ENCODE data around the gene FBXL7.

DNA sequence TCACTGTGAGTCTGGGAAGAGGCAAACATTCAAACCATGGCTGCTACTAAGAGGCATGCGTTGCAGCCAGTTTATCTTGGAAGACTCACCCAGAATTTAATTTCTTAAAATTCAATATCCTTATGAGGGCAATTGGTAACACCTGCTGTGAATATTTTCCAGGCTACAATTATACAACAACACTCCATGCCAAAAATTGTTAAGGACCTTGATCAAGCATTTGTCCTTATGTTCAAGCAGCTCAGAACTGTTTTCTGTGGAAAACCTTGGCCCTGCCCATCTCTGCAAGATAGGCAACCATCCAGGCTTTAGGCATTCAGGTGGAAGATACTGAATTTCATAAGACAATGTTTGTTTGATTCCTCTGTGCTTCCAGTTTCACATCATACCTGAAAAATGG, 327.8 kb downstream of the FBXL7 start:
- TF ChIP-seq, protein P1, sequence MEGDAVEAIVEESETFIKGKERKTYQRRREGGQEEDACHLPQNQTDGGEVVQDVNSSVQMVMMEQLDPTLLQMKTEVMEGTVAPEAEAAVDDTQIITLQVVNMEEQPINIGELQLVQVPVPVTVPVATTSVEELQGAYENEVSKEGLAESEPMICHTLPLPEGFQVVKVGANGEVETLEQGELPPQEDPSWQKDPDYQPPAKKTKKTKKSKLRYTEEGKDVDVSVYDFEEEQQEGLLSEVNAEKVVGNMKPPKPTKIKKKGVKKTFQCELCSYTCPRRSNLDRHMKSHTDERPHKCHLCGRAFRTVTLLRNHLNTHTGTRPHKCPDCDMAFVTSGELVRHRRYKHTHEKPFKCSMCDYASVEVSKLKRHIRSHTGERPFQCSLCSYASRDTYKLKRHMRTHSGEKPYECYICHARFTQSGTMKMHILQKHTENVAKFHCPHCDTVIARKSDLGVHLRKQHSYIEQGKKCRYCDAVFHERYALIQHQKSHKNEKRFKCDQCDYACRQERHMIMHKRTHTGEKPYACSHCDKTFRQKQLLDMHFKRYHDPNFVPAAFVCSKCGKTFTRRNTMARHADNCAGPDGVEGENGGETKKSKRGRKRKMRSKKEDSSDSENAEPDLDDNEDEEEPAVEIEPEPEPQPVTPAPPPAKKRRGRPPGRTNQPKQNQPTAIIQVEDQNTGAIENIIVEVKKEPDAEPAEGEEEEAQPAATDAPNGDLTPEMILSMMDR (IDR thresholded peaks at IDR 0.05; ENCODE audit: poor library complexity, severe bottlenecking) = no peak
- TF ChIP-seq EP300 (conservative IDR thresholded peaks at IDR 0.05; ENCODE audit: poor library complexity, severe bottlenecking) (no peak), TAF1 (IDR thresholded peaks at IDR 0.05; ENCODE audit: low read depth) (no peak), EZH2 (IDR thresholded peaks at IDR 0.05; ENCODE audit: borderline replicate concordance, insufficient read depth, low read length, poor library complexity, severe bottlenecking) (no peak), POLR2AphosphoS5 (IDR thresholded peaks at IDR 0.05) (no peak)
- TF ChIP-seq, protein P2, sequence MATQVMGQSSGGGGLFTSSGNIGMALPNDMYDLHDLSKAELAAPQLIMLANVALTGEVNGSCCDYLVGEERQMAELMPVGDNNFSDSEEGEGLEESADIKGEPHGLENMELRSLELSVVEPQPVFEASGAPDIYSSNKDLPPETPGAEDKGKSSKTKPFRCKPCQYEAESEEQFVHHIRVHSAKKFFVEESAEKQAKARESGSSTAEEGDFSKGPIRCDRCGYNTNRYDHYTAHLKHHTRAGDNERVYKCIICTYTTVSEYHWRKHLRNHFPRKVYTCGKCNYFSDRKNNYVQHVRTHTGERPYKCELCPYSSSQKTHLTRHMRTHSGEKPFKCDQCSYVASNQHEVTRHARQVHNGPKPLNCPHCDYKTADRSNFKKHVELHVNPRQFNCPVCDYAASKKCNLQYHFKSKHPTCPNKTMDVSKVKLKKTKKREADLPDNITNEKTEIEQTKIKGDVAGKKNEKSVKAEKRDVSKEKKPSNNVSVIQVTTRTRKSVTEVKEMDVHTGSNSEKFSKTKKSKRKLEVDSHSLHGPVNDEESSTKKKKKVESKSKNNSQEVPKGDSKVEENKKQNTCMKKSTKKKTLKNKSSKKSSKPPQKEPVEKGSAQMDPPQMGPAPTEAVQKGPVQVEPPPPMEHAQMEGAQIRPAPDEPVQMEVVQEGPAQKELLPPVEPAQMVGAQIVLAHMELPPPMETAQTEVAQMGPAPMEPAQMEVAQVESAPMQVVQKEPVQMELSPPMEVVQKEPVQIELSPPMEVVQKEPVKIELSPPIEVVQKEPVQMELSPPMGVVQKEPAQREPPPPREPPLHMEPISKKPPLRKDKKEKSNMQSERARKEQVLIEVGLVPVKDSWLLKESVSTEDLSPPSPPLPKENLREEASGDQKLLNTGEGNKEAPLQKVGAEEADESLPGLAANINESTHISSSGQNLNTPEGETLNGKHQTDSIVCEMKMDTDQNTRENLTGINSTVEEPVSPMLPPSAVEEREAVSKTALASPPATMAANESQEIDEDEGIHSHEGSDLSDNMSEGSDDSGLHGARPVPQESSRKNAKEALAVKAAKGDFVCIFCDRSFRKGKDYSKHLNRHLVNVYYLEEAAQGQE (IDR thresholded peaks at IDR 0.05; ENCODE audit: borderline replicate concordance) = no peak
